ENCODE data around the gene CFAP251. TPM values are rescaled to one million over a fixed set of nuclear protein-coding genes. Genes with fewer than 3 reads are reported as not detected.

CFAP251 gene
- total and polyA plus RNA-seq, 10 of the 15 experiments (the other 5 are each of a cell fraction or from before 2014, with no cell fraction given) = 0.10 to 0.97 (median 0.64) TPM

GRCh38 chr12:122018937-122019336, 100.5 kb downstream of the CFAP251 start:
- ATAC-seq = no peak
- no peak overlapping the region for H2AFZ ChIP-seq (ENCODE audit: control insufficient read depth, low read depth, low read length)
- no peak for DNase-seq (ENCODE audit: low read depth, low spot score)
- 71% methylated on average over 4 of the region's 4 CpGs for WGBS (ENCODE audit: insufficient coverage, insufficient replicate concordance, low lambda C conversion rate, missing lambda C conversion rate)
- H3K4me2 ChIP-seq (ENCODE audit: control insufficient read depth, insufficient read depth) = no peak overlapping the region
- peaks cover 13% of the 10 kb centered on the region for H3K4me1 ChIP-seq (ENCODE audit: control insufficient read depth, insufficient read depth, low read length)
- H3K4me3 ChIP-seq = no peak overlapping the region
- H3K27me3 ChIP-seq (replicated peaks in 1 of 2; ENCODE audit: control insufficient read depth in 2 of 2, insufficient read depth in 2 of 2, low read length in 1 of 2) = peaks cover 3 to 14% of the 10 kb centered on the region in 2 experiments
- H4K20me1 ChIP-seq (ENCODE audit: control insufficient read depth, insufficient read depth) = no peaks in the 10 kb centered on the region
- H3K36me3 ChIP-seq (ENCODE audit: control insufficient read depth in 2 of 2, insufficient read depth in 2 of 2, low read length in 1 of 2) = no peaks in the 10 kb centered on the region
- POLR2A ChIA-PET = no interaction called here
- H3K9me3 ChIP-seq (replicated peaks; ENCODE audit: control insufficient read depth, insufficient read depth, low read length) = peaks cover 5% of the 10 kb centered on the region
- TF ChIP-seq ZNF384 (IDR thresholded peaks at IDR 0.05; ENCODE audit: borderline replicate concordance, low read depth, low read length) = no peak
- TF ChIP-seq, protein P1, sequence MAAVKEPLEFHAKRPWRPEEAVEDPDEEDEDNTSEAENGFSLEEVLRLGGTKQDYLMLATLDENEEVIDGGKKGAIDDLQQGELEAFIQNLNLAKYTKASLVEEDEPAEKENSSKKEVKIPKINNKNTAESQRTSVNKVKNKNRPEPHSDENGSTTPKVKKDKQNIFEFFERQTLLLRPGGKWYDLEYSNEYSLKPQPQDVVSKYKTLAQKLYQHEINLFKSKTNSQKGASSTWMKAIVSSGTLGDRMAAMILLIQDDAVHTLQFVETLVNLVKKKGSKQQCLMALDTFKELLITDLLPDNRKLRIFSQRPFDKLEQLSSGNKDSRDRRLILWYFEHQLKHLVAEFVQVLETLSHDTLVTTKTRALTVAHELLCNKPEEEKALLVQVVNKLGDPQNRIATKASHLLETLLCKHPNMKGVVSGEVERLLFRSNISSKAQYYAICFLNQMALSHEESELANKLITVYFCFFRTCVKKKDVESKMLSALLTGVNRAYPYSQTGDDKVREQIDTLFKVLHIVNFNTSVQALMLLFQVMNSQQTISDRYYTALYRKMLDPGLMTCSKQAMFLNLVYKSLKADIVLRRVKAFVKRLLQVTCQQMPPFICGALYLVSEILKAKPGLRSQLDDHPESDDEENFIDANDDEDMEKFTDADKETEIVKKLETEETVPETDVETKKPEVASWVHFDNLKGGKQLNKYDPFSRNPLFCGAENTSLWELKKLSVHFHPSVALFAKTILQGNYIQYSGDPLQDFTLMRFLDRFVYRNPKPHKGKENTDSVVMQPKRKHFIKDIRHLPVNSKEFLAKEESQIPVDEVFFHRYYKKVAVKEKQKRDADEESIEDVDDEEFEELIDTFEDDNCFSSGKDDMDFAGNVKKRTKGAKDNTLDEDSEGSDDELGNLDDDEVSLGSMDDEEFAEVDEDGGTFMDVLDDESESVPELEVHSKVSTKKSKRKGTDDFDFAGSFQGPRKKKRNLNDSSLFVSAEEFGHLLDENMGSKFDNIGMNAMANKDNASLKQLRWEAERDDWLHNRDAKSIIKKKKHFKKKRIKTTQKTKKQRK (IDR thresholded peaks at IDR 0.05; ENCODE audit: low read depth, low read length) = no peak
- no peak for TF ChIP-seq RFX5 (IDR thresholded peaks at IDR 0.05; ENCODE audit: low read depth, low read length)
- TF ChIP-seq HCFC1 (IDR thresholded peaks at IDR 0.05; ENCODE audit: low read length) = no peak
- no peak for TF ChIP-seq NFXL1 (IDR thresholded peaks at IDR 0.05; ENCODE audit: borderline replicate concordance)
- no peak for TF ChIP-seq USF1 (IDR thresholded peaks at IDR 0.05; ENCODE audit: borderline replicate concordance, extremely low read length, insufficient read depth, low read depth, low read length)
- no peak for TF ChIP-seq EGR1 (IDR thresholded peaks at IDR 0.05; ENCODE audit: borderline replicate concordance in 1 of 2, low read depth in 2 of 2, low read length in 2 of 2)
- no peak for TF ChIP-seq POLR2AphosphoS2 (IDR thresholded peaks at IDR 0.05; ENCODE audit: low read depth, low read length)
- TF ChIP-seq, protein P2, sequence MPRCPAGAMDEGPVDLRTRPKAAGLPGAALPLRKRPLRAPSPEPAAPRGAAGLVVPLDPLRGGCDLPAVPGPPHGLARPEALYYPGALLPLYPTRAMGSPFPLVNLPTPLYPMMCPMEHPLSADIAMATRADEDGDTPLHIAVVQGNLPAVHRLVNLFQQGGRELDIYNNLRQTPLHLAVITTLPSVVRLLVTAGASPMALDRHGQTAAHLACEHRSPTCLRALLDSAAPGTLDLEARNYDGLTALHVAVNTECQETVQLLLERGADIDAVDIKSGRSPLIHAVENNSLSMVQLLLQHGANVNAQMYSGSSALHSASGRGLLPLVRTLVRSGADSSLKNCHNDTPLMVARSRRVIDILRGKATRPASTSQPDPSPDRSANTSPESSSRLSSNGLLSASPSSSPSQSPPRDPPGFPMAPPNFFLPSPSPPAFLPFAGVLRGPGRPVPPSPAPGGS (IDR thresholded peaks at IDR 0.05; ENCODE audit: borderline replicate concordance, insufficient read depth, low read depth, low read length, poor library complexity, severe bottlenecking) = no peak
- TF ChIP-seq ZBTB40 (IDR thresholded peaks at IDR 0.05; ENCODE audit: borderline replicate concordance) = no peak
- no peak for TF ChIP-seq NR2C2 (IDR thresholded peaks at IDR 0.05; ENCODE audit: borderline replicate concordance, control insufficient read depth, insufficient read length, low read depth)
- H3K9ac ChIP-seq (ENCODE audit: control insufficient read depth, insufficient read depth, low read length) = no peak overlapping the region
- CTCF ChIA-PET = no interaction called here
- no peaks in the 10 kb centered on the region for H3K79me2 ChIP-seq (ENCODE audit: control insufficient read depth, insufficient read depth, low read length)
- SMC1A ChIA-PET (ENCODE audit: uncharacterized antibody, unreplicated experiment) = no interaction called here
- intact Hi-C loops (cut with micrococcal nuclease; ENCODE audit: unreplicated experiment) = no loop called here
- H3K27ac ChIP-seq (ENCODE audit: control insufficient read depth, insufficient read depth) = no peak overlapping the region
- in situ Hi-C loops (cut with MboI) = no loop called here
- BruUV-seq (replicated peaks) = no TSS peak
- RAD21 ChIA-PET (ENCODE audit: unreplicated experiment) = no interaction called here
- no peak for FAIRE-seq

Measured in GM12878 (cell line).